ENCODE measurements around the gene IDI2. TPM values are rescaled to one million over a fixed set of nuclear protein-coding genes. Genes with fewer than 3 reads are reported as not detected.

The IDI2 gene
- total and polyA plus RNA-seq, 2 of the 13 experiments (the other 11 are each of a cell fraction or from before 2014, with no cell fraction given), result not detected

GRCh38 chr10:1050554-1050953 is 24.9 kb upstream of the IDI2 start (continued):
- TF ChIP-seq HNRNPLL (IDR thresholded peaks at IDR 0.05; ENCODE audit: low read depth, low read length, poor library complexity, severe bottlenecking), result no peak
- TF ChIP-seq GZF1 (CRISPR knock-in tag; IDR thresholded peaks at IDR 0.05), result no peak
- no peak for TF ChIP-seq CEBPZ (IDR thresholded peaks at IDR 0.05; ENCODE audit: low read length)
- TF ChIP-seq FOXP4 (CRISPR knock-in tag; IDR thresholded peaks at IDR 0.05), result peak; percentile 42; the same call in 1 of the 2 replicates
- TF ChIP-seq ZFP90 (CRISPR knock-in tag; IDR thresholded peaks at IDR 0.05; ENCODE audit: borderline replicate concordance), result no peak
- peak; percentile 8; the same call in 1 of the 2 replicates for TF ChIP-seq SOX5 (CRISPR knock-in tag; IDR thresholded peaks at IDR 0.05; ENCODE audit: borderline replicate concordance)
- TF ChIP-seq ZNF354B (CRISPR knock-in tag; IDR thresholded peaks at IDR 0.05), result no peak
- no peak for TF ChIP-seq TMF1 (CRISPR knock-in tag; IDR thresholded peaks at IDR 0.05; ENCODE audit: low read depth)
- TF ChIP-seq, protein P1, sequence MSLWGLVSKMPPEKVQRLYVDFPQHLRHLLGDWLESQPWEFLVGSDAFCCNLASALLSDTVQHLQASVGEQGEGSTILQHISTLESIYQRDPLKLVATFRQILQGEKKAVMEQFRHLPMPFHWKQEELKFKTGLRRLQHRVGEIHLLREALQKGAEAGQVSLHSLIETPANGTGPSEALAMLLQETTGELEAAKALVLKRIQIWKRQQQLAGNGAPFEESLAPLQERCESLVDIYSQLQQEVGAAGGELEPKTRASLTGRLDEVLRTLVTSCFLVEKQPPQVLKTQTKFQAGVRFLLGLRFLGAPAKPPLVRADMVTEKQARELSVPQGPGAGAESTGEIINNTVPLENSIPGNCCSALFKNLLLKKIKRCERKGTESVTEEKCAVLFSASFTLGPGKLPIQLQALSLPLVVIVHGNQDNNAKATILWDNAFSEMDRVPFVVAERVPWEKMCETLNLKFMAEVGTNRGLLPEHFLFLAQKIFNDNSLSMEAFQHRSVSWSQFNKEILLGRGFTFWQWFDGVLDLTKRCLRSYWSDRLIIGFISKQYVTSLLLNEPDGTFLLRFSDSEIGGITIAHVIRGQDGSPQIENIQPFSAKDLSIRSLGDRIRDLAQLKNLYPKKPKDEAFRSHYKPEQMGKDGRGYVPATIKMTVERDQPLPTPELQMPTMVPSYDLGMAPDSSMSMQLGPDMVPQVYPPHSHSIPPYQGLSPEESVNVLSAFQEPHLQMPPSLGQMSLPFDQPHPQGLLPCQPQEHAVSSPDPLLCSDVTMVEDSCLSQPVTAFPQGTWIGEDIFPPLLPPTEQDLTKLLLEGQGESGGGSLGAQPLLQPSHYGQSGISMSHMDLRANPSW (CRISPR knock-in tag; IDR thresholded peaks at IDR 0.05; ENCODE audit: borderline replicate concordance), result no peak
- no peak for TF ChIP-seq CAMTA2 (CRISPR knock-in tag; IDR thresholded peaks at IDR 0.05; ENCODE audit: borderline replicate concordance)
- no peak for TF ChIP-seq ZNF607 (CRISPR knock-in tag; IDR thresholded peaks at IDR 0.05; ENCODE audit: borderline replicate concordance)
- TF ChIP-seq ZNF569 (CRISPR knock-in tag; IDR thresholded peaks at IDR 0.05; ENCODE audit: borderline replicate concordance), result no peak
- no peak for TF ChIP-seq ZNF784 (CRISPR knock-in tag; IDR thresholded peaks at IDR 0.05; ENCODE audit: borderline replicate concordance)
- no peak for TF ChIP-seq EZH2 (conservative IDR thresholded peaks at IDR 0.05; ENCODE audit: low read depth, low read length)
- 0 out of 2 replicates have a peak, but pooled peaks have one; percentile 27 for TF ChIP-seq ZNF777 (CRISPR knock-in tag; IDR thresholded peaks at IDR 0.05)
- no peak for TF ChIP-seq ZNF44 (CRISPR knock-in tag; IDR thresholded peaks at IDR 0.05)
- TF ChIP-seq KDM3A (CRISPR knock-in tag; IDR thresholded peaks at IDR 0.05; ENCODE audit: low read depth), result no peak
